Measurements from ENCODE around the gene KCNJ15.

The KCNJ15 gene

DNA sequence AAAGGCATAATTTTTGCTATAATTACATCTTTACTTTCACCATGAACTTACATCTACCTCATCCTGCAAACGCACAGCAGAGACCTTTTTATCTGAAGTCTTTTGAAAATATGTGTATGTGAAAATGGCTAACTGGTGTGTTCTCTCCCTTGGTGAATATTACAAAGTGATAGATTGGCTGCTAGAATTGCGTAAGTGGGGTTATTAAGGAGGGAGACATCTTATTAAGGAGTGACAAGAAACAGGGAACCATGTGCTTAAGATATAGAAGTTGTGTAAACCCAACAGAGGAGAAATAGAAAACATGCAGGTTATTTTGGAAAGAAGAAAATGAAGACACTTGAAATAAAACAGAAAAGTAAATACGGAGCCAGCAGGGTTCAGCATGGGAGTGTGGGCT, 7.8 kb downstream of the KCNJ15 start:
- TF ChIP-seq EZH2phosphoT487 (IDR thresholded peaks at IDR 0.05; ENCODE audit: low read depth) = no peak
- TF ChIP-seq, protein P1, sequence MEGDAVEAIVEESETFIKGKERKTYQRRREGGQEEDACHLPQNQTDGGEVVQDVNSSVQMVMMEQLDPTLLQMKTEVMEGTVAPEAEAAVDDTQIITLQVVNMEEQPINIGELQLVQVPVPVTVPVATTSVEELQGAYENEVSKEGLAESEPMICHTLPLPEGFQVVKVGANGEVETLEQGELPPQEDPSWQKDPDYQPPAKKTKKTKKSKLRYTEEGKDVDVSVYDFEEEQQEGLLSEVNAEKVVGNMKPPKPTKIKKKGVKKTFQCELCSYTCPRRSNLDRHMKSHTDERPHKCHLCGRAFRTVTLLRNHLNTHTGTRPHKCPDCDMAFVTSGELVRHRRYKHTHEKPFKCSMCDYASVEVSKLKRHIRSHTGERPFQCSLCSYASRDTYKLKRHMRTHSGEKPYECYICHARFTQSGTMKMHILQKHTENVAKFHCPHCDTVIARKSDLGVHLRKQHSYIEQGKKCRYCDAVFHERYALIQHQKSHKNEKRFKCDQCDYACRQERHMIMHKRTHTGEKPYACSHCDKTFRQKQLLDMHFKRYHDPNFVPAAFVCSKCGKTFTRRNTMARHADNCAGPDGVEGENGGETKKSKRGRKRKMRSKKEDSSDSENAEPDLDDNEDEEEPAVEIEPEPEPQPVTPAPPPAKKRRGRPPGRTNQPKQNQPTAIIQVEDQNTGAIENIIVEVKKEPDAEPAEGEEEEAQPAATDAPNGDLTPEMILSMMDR (IDR thresholded peaks at IDR 0.05; ENCODE audit: low read depth, low read length) = no peak

DNA sequence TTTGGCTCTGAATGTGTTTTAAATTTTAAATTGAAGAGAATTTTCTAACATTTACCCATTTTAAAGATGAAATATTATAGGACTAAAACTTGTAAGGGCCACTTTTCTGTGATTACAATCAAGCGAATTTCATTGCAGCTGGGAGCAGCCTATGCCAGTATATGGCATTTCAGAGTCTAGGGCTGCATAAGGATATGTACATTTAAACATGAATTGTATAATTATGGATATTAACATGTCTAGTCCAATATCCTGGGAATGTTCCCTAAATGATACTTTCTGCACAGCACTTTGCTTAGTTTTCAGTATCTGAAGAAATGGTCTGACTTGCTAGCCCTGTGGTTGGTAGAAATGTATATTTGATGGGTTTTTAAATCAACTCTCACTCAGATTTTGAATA, 8.4 kb downstream of the KCNJ15 start:
- Histone ChIP-seq H3K9ac (ENCODE audit: low read length) (no peak overlapping the region), H3K36me3 (replicated peaks; ENCODE audit: low read depth, low read length) (no peaks in the 10 kb centered on the region), H3K79me2 (ENCODE audit: low read length) (no peaks in the 10 kb centered on the region), H3K4me1 (ENCODE audit: low read length) (no peaks in the 10 kb centered on the region), H3K4me3 (ENCODE audit: low read length) (no peak overlapping the region), H2AFZ (ENCODE audit: low read depth, low read length) (no peak overlapping the region), H4K20me1 (ENCODE audit: insufficient read depth, low read length) (no peaks in the 10 kb centered on the region), H3K27ac (ENCODE audit: low read length) (no peak overlapping the region), H3K27me3 (ENCODE audit: low read depth, low read length) (no peaks in the 10 kb centered on the region), H3K9me3 (ENCODE audit: insufficient read depth, low read length) (no peaks in the 10 kb centered on the region), H3K4me2 (ENCODE audit: low read length) (no peak overlapping the region)
- no peak for TF ChIP-seq EZH2phosphoT487 (IDR thresholded peaks at IDR 0.05; ENCODE audit: low read depth)
- TF ChIP-seq, protein P1 (IDR thresholded peaks at IDR 0.05; ENCODE audit: low read depth, low read length) = no peak

More for the DNA sequence above, 7.8 kb downstream of the KCNJ15 start:
- Histone ChIP-seq H2AFZ (ENCODE audit: low read depth, low read length) (no peak overlapping the region), H3K4me3 (ENCODE audit: low read length) (no peak overlapping the region), H3K9me3 (ENCODE audit: insufficient read depth, low read length) (no peaks in the 10 kb centered on the region), H3K4me2 (ENCODE audit: low read length) (no peak overlapping the region), H3K9ac (ENCODE audit: low read length) (no peak overlapping the region), H3K4me1 (ENCODE audit: low read length) (no peaks in the 10 kb centered on the region), H3K27me3 (ENCODE audit: low read depth, low read length) (no peaks in the 10 kb centered on the region), H3K27ac (ENCODE audit: low read length) (no peak overlapping the region), H3K36me3 (replicated peaks; ENCODE audit: low read depth, low read length) (no peaks in the 10 kb centered on the region), H4K20me1 (ENCODE audit: insufficient read depth, low read length) (no peaks in the 10 kb centered on the region), H3K79me2 (ENCODE audit: low read length) (no peaks in the 10 kb centered on the region)

DNA sequence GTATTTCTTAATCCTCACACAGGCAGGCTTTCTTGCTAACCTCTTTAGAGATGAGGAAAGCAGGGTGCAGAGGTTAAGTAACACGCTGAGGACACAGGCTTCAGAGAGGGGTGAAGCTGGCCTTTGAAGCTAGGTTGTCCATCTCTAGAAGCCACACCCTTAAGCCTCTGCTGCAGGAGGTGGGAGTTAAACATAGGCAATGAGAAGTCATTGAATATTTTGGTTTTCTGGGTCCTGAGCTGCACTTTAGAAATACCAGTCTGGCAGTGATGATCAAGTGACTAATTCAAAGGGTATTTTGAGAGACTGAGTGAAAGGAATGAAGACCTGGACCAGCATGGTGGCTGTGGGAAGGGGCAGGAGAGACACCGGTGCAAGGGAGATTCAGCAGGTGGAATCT, 9.9 kb downstream of the KCNJ15 start:
- H3K4me3 ChIP-seq (ENCODE audit: low read length) = no peak overlapping the region
- H3K4me1 ChIP-seq (ENCODE audit: low read length) = no peaks in the 10 kb centered on the region
- H3K36me3 ChIP-seq (replicated peaks; ENCODE audit: low read depth, low read length) = no peaks in the 10 kb centered on the region
- no peak overlapping the region for H3K4me2 ChIP-seq (ENCODE audit: low read length)
- H3K9ac ChIP-seq (ENCODE audit: low read length) = no peak overlapping the region
- no peak overlapping the region for H2AFZ ChIP-seq (ENCODE audit: low read depth, low read length)
- no peaks in the 10 kb centered on the region for H3K79me2 ChIP-seq (ENCODE audit: low read length)
- H3K27me3 ChIP-seq (ENCODE audit: low read depth, low read length) = no peaks in the 10 kb centered on the region
- TF ChIP-seq EZH2phosphoT487 (IDR thresholded peaks at IDR 0.05; ENCODE audit: low read depth) = no peak
- TF ChIP-seq, protein P1 (IDR thresholded peaks at IDR 0.05; ENCODE audit: low read depth, low read length) = no peak
- no peaks in the 10 kb centered on the region for H3K9me3 ChIP-seq (ENCODE audit: insufficient read depth, low read length)
- no peaks in the 10 kb centered on the region for H4K20me1 ChIP-seq (ENCODE audit: insufficient read depth, low read length)
- no peak overlapping the region for H3K27ac ChIP-seq (ENCODE audit: low read length)

DNA sequence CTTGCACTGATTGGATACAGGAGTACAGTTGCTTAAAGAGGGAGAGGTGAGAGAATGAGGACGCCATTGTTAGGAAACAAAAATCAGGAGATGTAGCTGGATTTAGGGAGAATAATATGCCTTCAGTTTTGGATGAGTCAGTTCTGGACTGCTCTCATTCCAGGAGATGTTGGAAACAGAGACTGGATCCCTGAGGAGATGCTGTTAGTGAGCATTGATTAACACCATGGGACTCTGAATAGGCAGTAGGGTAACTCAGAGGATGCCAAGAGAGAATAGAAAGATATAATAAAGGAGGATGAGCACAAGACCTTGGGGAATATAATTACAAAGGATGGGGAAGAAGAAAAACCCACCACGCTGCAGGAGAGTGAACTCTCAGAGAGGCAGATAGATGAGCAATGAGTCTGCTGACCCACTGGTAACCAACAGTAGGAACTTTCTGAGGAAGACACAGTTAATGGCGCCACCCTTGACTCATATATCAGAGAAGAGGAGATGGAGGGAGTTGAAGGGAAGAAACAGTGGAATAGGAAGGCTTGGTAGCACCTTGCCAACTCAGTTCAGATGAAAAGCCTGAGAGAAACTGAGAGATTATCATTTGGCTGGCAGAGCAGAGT, 10.5 kb downstream of the KCNJ15 start:
- no peak overlapping the region for H3K9ac ChIP-seq (ENCODE audit: low read length)
- H3K4me3 ChIP-seq (ENCODE audit: low read length) = no peak overlapping the region
- no peaks in the 10 kb centered on the region for H4K20me1 ChIP-seq (ENCODE audit: insufficient read depth, low read length)
- H3K4me2 ChIP-seq (ENCODE audit: low read length) = no peak overlapping the region
- no peak overlapping the region for H3K27ac ChIP-seq (ENCODE audit: low read length)
- no peak overlapping the region for H2AFZ ChIP-seq (ENCODE audit: low read depth, low read length)
- H3K9me3 ChIP-seq (ENCODE audit: insufficient read depth, low read length) = no peaks in the 10 kb centered on the region
- no peaks in the 10 kb centered on the region for H3K4me1 ChIP-seq (ENCODE audit: low read length)
- TF ChIP-seq, protein P1 (IDR thresholded peaks at IDR 0.05; ENCODE audit: low read depth, low read length) = no peak
- TF ChIP-seq EZH2phosphoT487 (IDR thresholded peaks at IDR 0.05; ENCODE audit: low read depth) = no peak
- H3K27me3 ChIP-seq (ENCODE audit: low read depth, low read length) = no peaks in the 10 kb centered on the region
- H3K36me3 ChIP-seq (replicated peaks; ENCODE audit: low read depth, low read length) = no peaks in the 10 kb centered on the region
- no peaks in the 10 kb centered on the region for H3K79me2 ChIP-seq (ENCODE audit: low read length)

Data from OCI-LY3 (cell line).